HG02943 (cell line): ENCODE measurements around the gene DHRS7C.

Source experiments
- ATAC-seq: cut with Tn5 transposase; IDR thresholded peaks from one replicate; pipeline ENCODE4 v1.9.1; 2021; ENCODE audit warnings: mild to moderate bottlenecking, low read depth, moderate library complexity; ENCODE audit not compliant: unreplicated experiment

DHRS7C gene

GRCh38 chr17:9768381-9768934 lies 22.9 kb downstream of the DHRS7C start:
- no peak for ATAC-seq

GRCh38 chr17:9767432-9767991 lies 23.9 kb downstream of the DHRS7C start:
- no peak for ATAC-seq

- no peak for ATAC-seq
Observed at GRCh38 chr17:9766970-9767369, 24.4 kb downstream of the DHRS7C start.

- ATAC-seq = no peak
Observed at GRCh38 chr17:9765322-9765721, 26.1 kb downstream of the DHRS7C start.

GRCh38 chr17:9763643-9764042 lies 27.7 kb downstream of the DHRS7C start:
- no peak for ATAC-seq

- no peak for ATAC-seq
Observed at GRCh38 chr17:9760266-9760665, 31.1 kb downstream of the DHRS7C start.

GRCh38 chr17:9755083-9755482 lies 36.3 kb downstream of the DHRS7C start:
- no peak for ATAC-seq

- no peak for ATAC-seq
Observed at GRCh38 chr17:9750524-9750923, 40.9 kb downstream of the DHRS7C start.

- no peak for ATAC-seq
Observed at GRCh38 chr17:9729735-9730420, 61.5 kb downstream of the DHRS7C start.

- ATAC-seq = no peak
Observed at GRCh38 chr17:9729034-9729650, 62.2 kb downstream of the DHRS7C start.

- ATAC-seq = no peak
Observed at GRCh38 chr17:9728564-9728963, 62.8 kb downstream of the DHRS7C start.

GRCh38 chr17:9728005-9728404 lies 63.4 kb downstream of the DHRS7C start:
- no peak for ATAC-seq

- ATAC-seq = no peak
Observed at GRCh38 chr17:9726291-9726690, 65.1 kb downstream of the DHRS7C start.

- ATAC-seq = no peak
Observed at GRCh38 chr17:9725575-9725974, 65.8 kb downstream of the DHRS7C start.
